Upper lobe of left lung (tissue), 6 donors: ENCODE results near the gene AFG1L. TPM values are rescaled to one million over a fixed set of nuclear protein-coding genes. Genes with fewer than 3 reads are reported as not detected.

Experiments used
- ATAC-seq, 2 donors: fragments of 200-7000 bp; cut with Tn5 transposase; one replicate each; pipeline ENCODE4 v1.9.1; 2022; ENCODE audit warnings: mild to moderate bottlenecking in 2 of 2, moderate library complexity in 2 of 2; ENCODE audit not compliant: low FRiP score in 2 of 2
- DNase-seq, 2 donors: peaks; one replicate each; pipeline ENCODE4 v3.0.0-alpha.2; 2019 to 2020
- H3K27ac ChIP-seq, 4 donors: fragments of 200-600 bp; sonication (generic); one replicate each; pipeline ENCODE4 v1.5.1; 2016 to 2019
- H3K27me3 ChIP-seq, 4 donors: fragments of 200-600 bp; sonication (generic); one replicate each; pipeline ENCODE4 v1.5.1; 2017 to 2019
- H3K36me3 ChIP-seq, 4 donors: fragments of 200-600 bp; sonication (generic); one replicate each; pipeline ENCODE4 v1.5.1; 2016 to 2019
- H3K4me1 ChIP-seq, 4 donors: fragments of 200-600 bp; sonication (generic); one replicate each; pipeline ENCODE4 v1.5.1; 2018 to 2019
- H3K4me3 ChIP-seq, 4 donors: fragments of 200-600 bp; sonication (generic); one replicate each; pipeline ENCODE4 v1.5.1; 2017 to 2019; ENCODE audit warnings: mild to moderate bottlenecking in 2 of 4, moderate library complexity in 1 of 4
- H3K9me3 ChIP-seq, 4 donors: fragments of 200-600 bp; sonication (generic); one replicate each; pipeline ENCODE4 v1.5.1; 2018 to 2019
- CTCF ChIP-seq, 6 experiments: fragments of 450-650 bp in 4 of 6; fragments of 200-600 bp in 2 of 6; sonication (generic) in 2 of 6; IDR thresholded peaks; one replicate each; pipeline ENCODE4 v1.5.1; 2016 to 2019; ENCODE audit warnings: antibody characterized with exemption in 6 of 6
- EP300 ChIP-seq, 4 donors: sonication (generic); formaldehyde crosslinking; IDR thresholded peaks; one replicate each; pipeline ENCODE4 v1.5.1; 2017; ENCODE audit warnings: antibody characterized with exemption in 4 of 4, control low read depth in 2 of 4
- POLR2A ChIP-seq, 4 donors: fragments of 450-650 bp; IDR thresholded peaks; one replicate each; pipeline ENCODE4 v1.5.1; 2016 to 2017; ENCODE audit warnings: antibody characterized with exemption in 4 of 4, mild to moderate bottlenecking in 2 of 4
- POLR2AphosphoS5 ChIP-seq, 2 donors: sonication (generic); formaldehyde crosslinking; IDR thresholded peaks; one replicate each; pipeline ENCODE4 v1.5.1; 2017; ENCODE audit warnings: antibody characterized with exemption in 2 of 2
- WGBS, 2 donors: methylation state at CpG; one replicate each; pipeline ENCODE4 v1.1.5; 2017 to 2018; 5-methylcytosine and 5-hydroxymethylcytosine counted together
- total RNA-seq, 6 donors: library from RNA; depleted of rRNA in 4 of 6; stranded (reverse); fragments of >200 nt in 4 of 6; gene quantifications; one replicate each; pipeline versions ENCODE4 v1.1.0 to v1.2.1, GENCODE V29; 2016 to 2021
- donor health status: DM: no; HTN: no; CAD: no; lungs with moderate emphysema.
- donor health status: DM: no; HTN: yes; CAD: no; lungs with severe emphysema.

Gene AFG1L
- total RNA-seq, 6 donors from 2014 or later = 2.6 to 19.9 (median 7.0) TPM

DNA sequence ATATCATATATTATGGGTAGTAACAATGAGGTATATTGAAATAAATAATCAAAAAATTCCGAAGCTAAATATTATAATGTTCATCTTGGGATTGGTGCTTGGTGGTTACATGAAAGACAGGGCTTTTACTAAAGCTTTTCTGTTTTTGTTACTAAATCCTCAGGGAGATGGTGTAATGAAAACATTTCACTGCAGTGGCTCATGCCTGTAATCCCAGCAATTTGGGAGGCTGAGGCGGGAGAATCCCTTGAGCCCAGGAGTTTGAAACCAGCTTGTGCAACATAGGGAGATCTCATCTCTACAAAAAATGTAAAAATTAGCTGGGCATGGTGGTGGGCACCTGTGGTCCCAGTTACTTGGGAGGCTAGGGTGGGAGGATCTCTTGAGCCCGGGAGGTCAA is 42.9 kb downstream of the AFG1L start:
- 73 to 98% methylated on average over 3 of the region's 3 CpGs for WGBS, 2 donors
- Histone ChIP-seq H3K9me3 (no peaks in the 10 kb centered on the region), H3K27ac (no peak overlapping the region), H3K4me3 (no peak overlapping the region), H3K27me3 (no peaks in the 10 kb centered on the region), H3K36me3 (no peaks in the 10 kb centered on the region), H3K4me1 (no peaks in the 10 kb centered on the region)
- no peak for TF ChIP-seq POLR2AphosphoS5 (IDR thresholded peaks at IDR 0.05)
- DNase-seq = no peak
- ATAC-seq = no peak

GRCh38 chr6:108341372-108341771 is 46.5 kb downstream of the AFG1L start:
- Histone ChIP-seq H3K27me3 (no peaks in the 10 kb centered on the region), H3K4me1 (no peaks in the 10 kb centered on the region), H3K27ac (no peak overlapping the region), H3K36me3 (no peaks in the 10 kb centered on the region), H3K4me3 (no peak overlapping the region), H3K9me3 (no peaks in the 10 kb centered on the region)
- 91 to 92% methylated on average over 2 of the region's 2 CpGs for WGBS, 2 donors
- TF ChIP-seq POLR2AphosphoS5 (IDR thresholded peaks at IDR 0.05) = no peak
- TF ChIP-seq POLR2A (IDR thresholded peaks at IDR 0.05) = no peak
- no peak for TF ChIP-seq CTCF (IDR thresholded peaks at IDR 0.05)
- no peak for TF ChIP-seq EP300 (IDR thresholded peaks at IDR 0.05)
- DNase-seq (no peak), ATAC-seq (no peak)

DNA sequence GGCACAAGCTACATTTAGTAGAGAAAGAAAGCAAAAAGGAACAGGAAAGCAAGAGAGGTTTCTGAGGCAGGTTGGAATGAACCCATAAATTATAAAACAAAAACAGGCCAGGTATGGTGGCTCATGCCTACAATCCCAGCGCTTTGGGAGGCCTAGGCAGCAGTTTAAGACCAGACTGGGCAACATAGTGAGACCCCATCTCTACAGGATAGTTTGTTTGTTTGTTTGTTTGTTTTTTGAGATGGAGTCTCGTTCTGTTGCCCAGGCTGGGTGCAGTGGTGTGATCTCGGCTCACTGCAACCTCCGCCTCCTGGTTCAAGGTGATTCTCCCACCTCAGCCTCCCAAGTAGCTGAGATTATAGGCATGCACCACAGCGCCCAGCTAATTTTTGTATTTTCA is 49.0 kb downstream of the AFG1L start:
- H3K27ac ChIP-seq = no peak overlapping the region
- TF ChIP-seq POLR2A (IDR thresholded peaks at IDR 0.05) = no peak
- TF ChIP-seq EP300 (IDR thresholded peaks at IDR 0.05) = no peak
- TF ChIP-seq POLR2AphosphoS5 (IDR thresholded peaks at IDR 0.05) = no peak
- no peak for TF ChIP-seq CTCF (IDR thresholded peaks at IDR 0.05)
- H3K36me3 ChIP-seq = no peaks in the 10 kb centered on the region
- DNase-seq (no peak), ATAC-seq (no peak)
- 95 to 97% methylated on average over 5 of the region's 5 CpGs for WGBS, 2 donors
- no peaks in the 10 kb centered on the region for H3K4me1 ChIP-seq
- H3K4me3 ChIP-seq = no peak overlapping the region
- no peaks in the 10 kb centered on the region for H3K9me3 ChIP-seq
- no peaks in the 10 kb centered on the region for H3K27me3 ChIP-seq

DNA sequence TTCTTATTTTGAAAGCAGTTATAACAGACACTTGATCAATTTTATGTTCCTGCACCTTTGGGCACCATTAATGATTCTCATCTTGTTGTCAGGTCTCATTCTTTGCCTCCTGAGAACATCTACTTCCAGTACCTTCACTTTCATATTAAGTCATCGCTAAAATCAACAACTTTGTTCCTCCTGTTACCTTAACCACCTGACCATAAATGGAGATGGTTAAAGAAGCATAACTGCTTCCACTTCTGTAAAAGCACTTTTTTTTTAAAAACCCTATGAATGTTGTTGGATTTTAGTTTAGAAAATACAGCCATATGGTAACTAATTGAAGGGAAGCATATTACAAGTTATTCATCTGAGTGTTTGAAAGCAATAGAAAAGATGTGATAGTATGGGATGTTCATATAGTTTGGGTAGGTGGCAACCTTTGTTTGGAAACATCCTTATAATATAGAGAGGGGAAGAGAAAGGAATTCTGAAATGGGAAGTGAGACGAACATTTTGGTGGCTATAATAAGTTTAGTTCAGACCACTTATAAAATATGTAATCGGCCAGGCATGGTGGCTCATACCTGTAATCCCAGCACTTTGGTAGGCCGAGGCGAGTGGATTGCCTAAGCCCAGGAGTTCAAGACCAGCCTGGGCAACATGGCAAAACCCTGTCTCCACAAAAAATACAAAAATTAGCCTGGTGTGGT is 53.9 kb downstream of the AFG1L start:
- H3K9me3 ChIP-seq = no peaks in the 10 kb centered on the region
- no peak overlapping the region for H3K4me3 ChIP-seq
- 76 to 86% methylated on average over 5 of the region's 5 CpGs for WGBS, 2 donors
- no peak for DNase-seq
- ATAC-seq = no peak
- H3K27me3 ChIP-seq = no peaks in the 10 kb centered on the region
- no peaks in the 10 kb centered on the region for H3K36me3 ChIP-seq
- H3K4me1 ChIP-seq = no peaks in the 10 kb centered on the region
- TF ChIP-seq POLR2A (IDR thresholded peaks at IDR 0.05) = no peak
- no peak for TF ChIP-seq CTCF (IDR thresholded peaks at IDR 0.05)
- TF ChIP-seq POLR2AphosphoS5 (IDR thresholded peaks at IDR 0.05) = no peak
- TF ChIP-seq EP300 (IDR thresholded peaks at IDR 0.05) = no peak
- no peak overlapping the region for H3K27ac ChIP-seq

GRCh38 chr6:108350528-108350927 is 55.7 kb downstream of the AFG1L start:
- no peak for DNase-seq
- Histone ChIP-seq H3K27ac (no peak overlapping the region), H3K4me1 (no peaks in the 10 kb centered on the region), H3K4me3 (no peak overlapping the region), H3K27me3 (no peaks in the 10 kb centered on the region), H3K36me3 (no peaks in the 10 kb centered on the region), H3K9me3 (no peaks in the 10 kb centered on the region)
- WGBS, 2 donors = 93 to 100% methylated on average over 1 of the region's 1 CpG
- TF ChIP-seq POLR2AphosphoS5 (IDR thresholded peaks at IDR 0.05) (no peak), POLR2A (IDR thresholded peaks at IDR 0.05) (no peak), EP300 (IDR thresholded peaks at IDR 0.05) (no peak), CTCF (IDR thresholded peaks at IDR 0.05) (no peak)
- ATAC-seq = no peak
